OCI-LY3 (cell line): ENCODE measurements around the gene FAM184B.
"Not testable (repeated sequence)": the region's sequence is repeated elsewhere in the genome, so short reads cannot be mapped to it uniquely, and the experiment has no call there.

Experiments
- H2AFZ ChIP-seq: fragments of 200-600, 300-600 bp; shearing (Covaris generic); 2 replicates; pipeline ENCODE4 v1.6.0; 2014; ENCODE audit warnings: antibody characterized with exemption, low read depth, low read length
- H3K27ac ChIP-seq: fragments of 200-600, 300-600 bp; sonication (generic); 2 replicates; pipeline ENCODE4 v1.5.1; 2014; ENCODE audit warnings: mild to moderate bottlenecking, low read length, moderate library complexity, mixed read lengths
- H3K27me3 ChIP-seq: fragments of 200-600, 300-600 bp; sonication (generic); 2 replicates; pipeline ENCODE4 v1.6.1; 2014; ENCODE audit warnings: low read depth, low read length, mixed read lengths
- H3K36me3 ChIP-seq: fragments of 200-600, 300-600 bp; sonication (generic); replicated peaks from 2 replicates; pipeline ENCODE3; 2014; ENCODE audit warnings: low read depth, low read length, mixed read lengths
- H3K4me1 ChIP-seq: fragments of 300-600, 200-600 bp; sonication (generic); 2 replicates; pipeline ENCODE4 v1.6.1; 2014; ENCODE audit warnings: low read length, mixed read lengths
- H3K4me2 ChIP-seq: fragments of 200-600, 300-600 bp; sonication (generic); 2 replicates; pipeline ENCODE4 v1.6.1; 2014; ENCODE audit warnings: low read length, mixed read lengths
- H3K4me3 ChIP-seq: fragments of 300-600, 200-600 bp; sonication (generic); 2 replicates; pipeline ENCODE4 v1.5.1; 2014; ENCODE audit warnings: antibody characterized with exemption, mild to moderate bottlenecking, low read length, moderate library complexity
- H3K79me2 ChIP-seq: fragments of 300-600, 200-600 bp; shearing (Covaris generic); 2 replicates; pipeline ENCODE4 v1.6.1; 2014; ENCODE audit warnings: mild to moderate bottlenecking, low read length, mixed read lengths
- H3K9ac ChIP-seq: fragments of 300-600, 200-600 bp; shearing (Covaris generic); 2 replicates; pipeline ENCODE4 v1.6.0; 2014; ENCODE audit warnings: mild to moderate bottlenecking, low read length, moderate library complexity
- H3K9me3 ChIP-seq: fragments of 200-600, 300-600 bp; shearing (Covaris generic); 2 replicates; pipeline ENCODE4 v1.6.1; 2014; ENCODE audit warnings: low read length, mixed read lengths; ENCODE audit not compliant: insufficient read depth
- H4K20me1 ChIP-seq: fragments of 200-600, 300-600 bp; sonication (generic); 2 replicates; pipeline ENCODE4 v1.6.1; 2016; ENCODE audit warnings: low read length, mixed read lengths; ENCODE audit not compliant: insufficient read depth
- CTCF ChIP-seq: fragments of 200-600, 300-600 bp; sonication (generic); IDR thresholded peaks from 2 replicates; pipeline ENCODE4 v1.5.1; 2014; ENCODE audit warnings: antibody characterized with exemption, low read length, low read depth
- EZH2phosphoT487 ChIP-seq: fragments of 200-600 bp; shearing (Covaris generic); IDR thresholded peaks from 2 replicates; pipeline ENCODE4 v1.6.1; 2018; ENCODE audit warnings: antibody characterized with exemption, mixed run types, low read depth

The FAM184B gene

GRCh38 chr4:17717301-17717700 lies 64.1 kb downstream of the FAM184B start:
- H3K4me3 ChIP-seq: no peak overlapping the region
- no peaks in the 10 kb centered on the region for H3K4me1 ChIP-seq
- H4K20me1 ChIP-seq: no peaks in the 10 kb centered on the region
- no peak overlapping the region for H3K9ac ChIP-seq
- H3K4me2 ChIP-seq: no peak overlapping the region
- no peaks in the 10 kb centered on the region for H3K79me2 ChIP-seq
- no peaks in the 10 kb centered on the region for H3K36me3 ChIP-seq
- H3K9me3 ChIP-seq: no peaks in the 10 kb centered on the region
- TF ChIP-seq CTCF: no peak
- no peak for TF ChIP-seq EZH2phosphoT487
- H3K27me3 ChIP-seq: no peaks in the 10 kb centered on the region
- H2AFZ ChIP-seq: no peak overlapping the region
- H3K27ac ChIP-seq: no peak overlapping the region

DNA sequence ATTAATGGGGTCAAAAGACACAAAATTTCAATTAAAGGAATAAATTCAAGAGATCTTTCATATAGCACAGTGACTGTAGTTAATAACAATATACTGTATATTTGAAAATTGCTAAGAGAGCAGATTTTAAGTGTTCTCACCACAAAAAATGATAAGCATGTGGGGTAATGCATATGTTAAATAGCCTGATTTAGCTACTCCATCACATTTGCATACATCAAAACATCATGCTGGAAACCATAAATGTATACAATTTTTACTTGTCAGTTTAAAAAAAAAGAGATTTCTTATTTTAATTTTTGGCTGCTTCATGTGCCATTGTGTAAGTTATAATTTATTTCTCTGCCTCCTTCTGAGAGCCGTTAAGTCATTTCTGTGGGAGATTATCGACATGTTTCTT lies 65.9 kb downstream of the FAM184B start:
- no peaks in the 10 kb centered on the region for H3K4me1 ChIP-seq
- H3K9ac ChIP-seq: no peak overlapping the region
- H3K4me3 ChIP-seq: no peak overlapping the region
- no peaks in the 10 kb centered on the region for H4K20me1 ChIP-seq
- H3K9me3 ChIP-seq: no peaks in the 10 kb centered on the region
- H3K27me3 ChIP-seq: no peaks in the 10 kb centered on the region
- H3K79me2 ChIP-seq: no peaks in the 10 kb centered on the region
- H2AFZ ChIP-seq: no peak overlapping the region
- H3K36me3 ChIP-seq: no peaks in the 10 kb centered on the region
- H3K27ac ChIP-seq: no peak overlapping the region
- no peak overlapping the region for H3K4me2 ChIP-seq
- no peak for TF ChIP-seq CTCF
- TF ChIP-seq EZH2phosphoT487: no peak

DNA sequence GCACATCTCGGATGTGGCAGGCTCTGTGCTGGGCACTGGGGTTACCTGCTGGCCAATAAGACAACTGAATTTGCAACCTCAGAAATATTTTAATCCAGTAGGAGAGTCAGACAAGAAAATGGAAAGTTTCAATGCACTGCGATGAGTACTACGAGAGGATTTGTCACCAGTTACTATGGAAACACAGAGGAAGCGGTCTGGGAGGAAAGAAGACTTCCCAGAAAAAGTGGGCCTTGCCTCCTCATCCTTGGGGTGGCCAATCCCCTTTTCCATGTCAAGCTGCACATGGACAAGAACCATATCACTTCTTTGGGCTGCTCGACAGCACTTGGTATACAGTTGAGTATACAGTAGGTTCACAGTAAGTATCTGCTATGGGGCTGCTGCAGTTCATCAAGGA lies 67.6 kb downstream of the FAM184B start:
- no peaks in the 10 kb centered on the region for H3K27me3 ChIP-seq
- H3K27ac ChIP-seq: no peak overlapping the region
- H3K4me2 ChIP-seq: no peak overlapping the region
- no peaks in the 10 kb centered on the region for H3K4me1 ChIP-seq
- TF ChIP-seq EZH2phosphoT487 (no peak), CTCF (no peak)
- no peak overlapping the region for H2AFZ ChIP-seq
- no peaks in the 10 kb centered on the region for H3K36me3 ChIP-seq
- H4K20me1 ChIP-seq: no peaks in the 10 kb centered on the region
- H3K9ac ChIP-seq: no peak overlapping the region
- H3K79me2 ChIP-seq: no peaks in the 10 kb centered on the region
- no peak overlapping the region for H3K4me3 ChIP-seq
- no peaks in the 10 kb centered on the region for H3K9me3 ChIP-seq

- no peaks in the 10 kb centered on the region for H3K36me3 ChIP-seq
- H3K9me3 ChIP-seq: no peaks in the 10 kb centered on the region
- H3K4me2 ChIP-seq: no peak overlapping the region
- H3K79me2 ChIP-seq: no peaks in the 10 kb centered on the region
- H3K9ac ChIP-seq: no peak overlapping the region
- no peak overlapping the region for H3K27ac ChIP-seq
- H3K4me3 ChIP-seq: no peak overlapping the region
- no peak overlapping the region for H2AFZ ChIP-seq
- H4K20me1 ChIP-seq: no peaks in the 10 kb centered on the region
- no peak for TF ChIP-seq CTCF
- no peaks in the 10 kb centered on the region for H3K4me1 ChIP-seq
- H3K27me3 ChIP-seq: no peaks in the 10 kb centered on the region
These were observed 69.3 kb downstream of the FAM184B start for GRCh38 chr4:17712166-17712565.

- H3K27ac ChIP-seq, H3K4me3 ChIP-seq, H3K4me2 ChIP-seq, H3K9ac ChIP-seq, H2AFZ ChIP-seq, H3K36me3 ChIP-seq, H3K9me3 ChIP-seq, H3K79me2 ChIP-seq, H3K27me3 ChIP-seq, H4K20me1 ChIP-seq, H3K4me1 ChIP-seq: not testable (repeated sequence)
These were observed 70.2 kb downstream of the FAM184B start for GRCh38 chr4:17711206-17711605.
